GM19468 (cell line): ENCODE measurements around the gene NFIA.

Experiments used
- ATAC-seq: cut with Tn5 transposase; IDR thresholded peaks from one replicate; pipeline ENCODE4 v1.9.1; 2021; ENCODE audit warnings: mild to moderate bottlenecking, moderate library complexity, moderate number of reproducible peaks; ENCODE audit not compliant: unreplicated experiment; ENCODE audit errors: extremely low read depth

NFIA gene

GRCh38 chr1:61284248-61284854, 202.0 kb downstream of the NFIA start:
- ATAC-seq = no peak

GRCh38 chr1:61284936-61285335, 202.6 kb downstream of the NFIA start:
- no peak for ATAC-seq

- ATAC-seq = no peak
Observed at GRCh38 chr1:61285371-61285885, 203.1 kb downstream of the NFIA start.

GRCh38 chr1:61287014-61287413, 204.7 kb downstream of the NFIA start:
- ATAC-seq = no peak

GRCh38 chr1:61287734-61288133, 205.4 kb downstream of the NFIA start:
- ATAC-seq = no peak

- ATAC-seq = no peak
Observed at GRCh38 chr1:61289232-61290098, 207.1 kb downstream of the NFIA start.

GRCh38 chr1:61290525-61290924, 208.2 kb downstream of the NFIA start:
- ATAC-seq = no peak

GRCh38 chr1:61293197-61293596, 210.8 kb downstream of the NFIA start:
- ATAC-seq = no peak

- ATAC-seq = no peak
Observed at GRCh38 chr1:61293986-61294504, 211.7 kb downstream of the NFIA start.

- ATAC-seq = no peak
Observed at GRCh38 chr1:61294930-61295329, 212.6 kb downstream of the NFIA start.

GRCh38 chr1:61295818-61296537, 213.6 kb downstream of the NFIA start:
- ATAC-seq = no peak

- no peak for ATAC-seq
Observed at GRCh38 chr1:61297887-61298286, 215.5 kb downstream of the NFIA start.

- no peak for ATAC-seq
Observed at GRCh38 chr1:61299463-61299862, 217.1 kb downstream of the NFIA start.

GRCh38 chr1:61300899-61301298, 218.5 kb downstream of the NFIA start:
- ATAC-seq = no peak

- no peak for ATAC-seq
Observed at GRCh38 chr1:61301824-61302657, 219.7 kb downstream of the NFIA start.

- ATAC-seq = no peak
Observed at GRCh38 chr1:61307422-61308142, 225.2 kb downstream of the NFIA start.

GRCh38 chr1:61310057-61310456, 227.7 kb downstream of the NFIA start:
- ATAC-seq = no peak

- no peak for ATAC-seq
Observed at GRCh38 chr1:61310538-61310937, 228.2 kb downstream of the NFIA start.

- no peak for ATAC-seq
Observed at GRCh38 chr1:61313906-61314422, 231.6 kb downstream of the NFIA start.
